HG02973 (cell line): Measurements from ENCODE around the gene KCNK7.

ENCODE experiments used
- ATAC-seq: cut with Tn5 transposase; IDR thresholded peaks from one replicate; pipeline ENCODE4 v1.9.1; 2021; ENCODE audit warnings: moderate library complexity; ENCODE audit not compliant: unreplicated experiment

The KCNK7 gene

DNA sequence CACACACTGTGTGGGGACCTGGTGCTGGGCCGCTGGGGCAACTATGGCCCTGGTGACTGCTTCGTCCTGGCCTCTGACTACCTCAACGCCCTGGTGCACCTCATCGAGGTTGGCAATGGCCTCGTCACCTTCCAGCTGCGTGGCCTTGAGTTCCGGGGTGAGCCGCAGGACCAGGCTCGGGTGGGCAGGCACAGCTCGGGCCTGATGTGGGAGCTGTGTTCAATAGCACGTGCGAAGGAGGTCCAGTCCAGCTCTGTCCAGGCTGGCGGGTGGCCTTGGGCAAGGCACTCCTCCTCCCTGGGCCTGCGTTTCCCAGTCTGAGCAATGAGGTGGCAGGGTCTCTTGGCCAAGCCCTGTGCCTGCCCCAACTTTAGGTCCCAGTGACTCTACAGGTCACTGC lies 34.0 kb upstream of the KCNK7 start:
- no peak for ATAC-seq

DNA sequence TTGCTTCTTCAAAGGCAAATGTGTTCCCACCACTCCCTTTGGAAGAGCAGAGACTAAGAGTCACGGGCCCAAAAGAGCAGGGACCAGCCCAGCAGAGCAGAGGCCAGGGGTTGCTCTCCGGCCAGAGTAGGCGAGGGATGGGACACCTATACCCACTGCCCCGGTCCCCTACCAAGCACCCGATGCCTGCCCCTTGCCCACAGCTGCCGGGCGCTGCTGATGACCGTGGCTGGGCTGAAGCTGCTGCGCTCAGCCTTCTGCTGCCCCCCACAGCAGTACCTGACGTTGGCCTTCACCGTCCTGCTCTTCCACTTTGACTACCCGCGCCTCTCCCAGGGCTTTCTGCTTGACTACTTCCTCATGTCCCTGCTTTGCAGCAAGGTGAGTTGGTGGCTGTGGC lies 31.6 kb upstream of the KCNK7 start:
- no peak for ATAC-seq

GRCh38 chr11:65625628-65626342 lies 30.2 kb upstream of the KCNK7 start:
- no peak for ATAC-seq

GRCh38 chr11:65624931-65625627 lies 29.5 kb upstream of the KCNK7 start:
- no peak for ATAC-seq

GRCh38 chr11:65623852-65624616 lies 28.4 kb upstream of the KCNK7 start:
- ATAC-seq, result no peak

- no peak for ATAC-seq
Observed at GRCh38 chr11:65623177-65623576, 27.6 kb upstream of the KCNK7 start.

DNA sequence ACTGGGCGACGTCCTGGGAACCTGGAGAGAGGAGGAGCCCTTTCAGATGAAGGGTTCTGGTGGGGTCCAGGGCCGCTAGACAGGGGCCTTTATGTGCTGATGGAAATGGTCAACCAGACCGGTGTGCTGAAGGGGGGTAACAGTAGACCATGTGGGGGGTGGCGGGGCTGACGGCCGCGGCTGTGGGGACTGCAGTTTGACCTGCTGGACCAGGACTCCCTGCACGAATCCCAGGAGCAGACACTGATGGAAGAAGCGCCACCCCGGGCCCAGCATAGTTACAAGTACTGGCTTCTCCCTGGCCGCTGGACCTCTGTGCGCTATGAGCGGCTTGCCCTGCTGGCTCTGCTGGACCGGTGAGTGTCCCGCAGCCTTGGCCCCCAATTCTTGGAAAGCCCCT lies 26.4 kb upstream of the KCNK7 start:
- no peak for ATAC-seq

GRCh38 chr11:65621460-65621859 lies 25.9 kb upstream of the KCNK7 start:
- no peak for ATAC-seq

GRCh38 chr11:65620666-65621065 lies 25.1 kb upstream of the KCNK7 start:
- no peak for ATAC-seq

DNA sequence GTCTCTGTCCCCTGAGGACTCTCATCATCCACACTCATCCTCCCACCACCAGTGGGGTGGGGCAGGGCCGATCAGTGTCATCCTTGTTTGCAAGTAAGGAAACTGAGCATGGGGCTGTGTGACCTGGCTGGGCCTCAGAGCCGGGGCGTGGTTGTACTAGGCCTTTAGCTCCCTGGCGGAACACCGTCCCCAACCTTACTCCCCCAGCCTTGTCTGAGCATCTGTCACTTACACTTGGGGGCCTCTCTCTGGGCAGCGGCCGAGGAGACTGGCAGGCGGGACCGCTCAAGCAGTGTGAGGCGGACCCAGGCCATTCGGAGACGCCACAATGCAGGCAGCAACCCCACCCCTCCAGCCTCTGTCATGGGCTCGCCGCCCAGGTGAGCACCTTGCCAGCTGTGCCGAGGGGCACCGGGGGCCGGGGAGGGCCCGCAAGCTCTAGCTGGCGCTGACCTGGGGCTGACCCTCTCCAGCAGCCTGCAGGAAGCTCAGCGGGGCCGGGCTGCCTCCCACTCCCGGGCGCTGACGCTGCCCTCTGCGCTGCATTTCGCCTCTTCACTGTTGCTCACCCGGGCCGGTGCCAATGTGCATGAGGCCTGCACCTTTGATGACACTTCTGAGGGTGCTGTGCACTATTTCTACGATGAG lies 23.8 kb upstream of the KCNK7 start:
- ATAC-seq, result no peak

DNA sequence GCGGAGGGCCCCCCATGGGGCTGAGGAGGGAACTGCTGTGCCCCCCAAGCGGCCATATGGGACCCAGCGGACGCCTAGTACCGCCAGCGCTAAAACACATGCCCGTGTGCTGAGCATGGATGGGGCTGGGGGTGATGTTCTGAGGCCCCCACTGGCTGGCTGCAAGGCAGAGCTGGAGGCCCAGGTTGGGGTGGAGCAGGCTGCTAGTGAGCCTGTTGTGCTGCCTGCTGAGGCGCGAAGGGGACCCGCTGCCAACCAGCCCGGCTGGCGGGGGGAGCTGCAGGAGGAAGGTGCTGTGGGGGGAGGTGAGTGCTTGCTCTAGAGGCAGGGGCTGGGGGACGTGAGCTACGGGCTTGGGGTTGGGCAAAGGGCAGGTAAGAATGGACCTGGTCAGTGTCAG lies 23.2 kb upstream of the KCNK7 start:
- ATAC-seq, result no peak

DNA sequence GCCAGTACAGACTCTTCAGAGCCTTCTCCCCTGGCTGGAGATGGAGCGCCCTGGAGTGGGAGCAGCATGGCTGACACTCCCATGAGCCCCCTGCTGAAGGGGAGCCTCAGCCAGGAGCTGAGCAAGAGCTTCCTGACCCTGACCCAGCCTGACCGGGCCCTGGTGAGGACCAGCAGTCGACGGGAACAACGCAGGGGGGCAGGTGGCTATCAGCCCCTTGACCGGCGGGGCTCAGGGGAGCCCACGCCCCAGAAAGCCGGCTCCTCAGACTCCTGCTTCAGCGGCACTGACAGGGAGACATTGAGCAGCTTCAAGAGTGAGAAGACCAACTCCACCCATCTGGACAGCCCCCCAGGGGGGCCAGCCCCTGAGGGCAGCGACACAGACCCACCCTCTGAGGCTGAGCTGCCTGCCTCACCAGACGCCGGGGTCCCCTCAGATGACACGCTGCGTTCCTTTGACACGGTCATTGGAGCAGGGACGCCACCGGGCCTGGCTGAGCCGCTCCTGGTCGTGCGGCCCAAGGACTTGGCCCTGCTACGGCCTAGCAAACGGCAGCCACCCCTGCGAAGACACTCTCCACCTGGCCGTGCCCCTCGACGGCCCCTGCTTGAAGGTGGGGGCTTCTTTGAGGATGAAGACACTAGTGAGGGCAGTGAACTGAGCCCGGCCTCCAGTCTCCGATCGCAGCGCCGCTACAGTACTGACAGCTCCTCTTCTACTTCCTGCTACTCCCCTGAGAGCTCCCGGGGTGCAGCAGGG lies 22.6 kb upstream of the KCNK7 start:
- ATAC-seq, result no peak

DNA sequence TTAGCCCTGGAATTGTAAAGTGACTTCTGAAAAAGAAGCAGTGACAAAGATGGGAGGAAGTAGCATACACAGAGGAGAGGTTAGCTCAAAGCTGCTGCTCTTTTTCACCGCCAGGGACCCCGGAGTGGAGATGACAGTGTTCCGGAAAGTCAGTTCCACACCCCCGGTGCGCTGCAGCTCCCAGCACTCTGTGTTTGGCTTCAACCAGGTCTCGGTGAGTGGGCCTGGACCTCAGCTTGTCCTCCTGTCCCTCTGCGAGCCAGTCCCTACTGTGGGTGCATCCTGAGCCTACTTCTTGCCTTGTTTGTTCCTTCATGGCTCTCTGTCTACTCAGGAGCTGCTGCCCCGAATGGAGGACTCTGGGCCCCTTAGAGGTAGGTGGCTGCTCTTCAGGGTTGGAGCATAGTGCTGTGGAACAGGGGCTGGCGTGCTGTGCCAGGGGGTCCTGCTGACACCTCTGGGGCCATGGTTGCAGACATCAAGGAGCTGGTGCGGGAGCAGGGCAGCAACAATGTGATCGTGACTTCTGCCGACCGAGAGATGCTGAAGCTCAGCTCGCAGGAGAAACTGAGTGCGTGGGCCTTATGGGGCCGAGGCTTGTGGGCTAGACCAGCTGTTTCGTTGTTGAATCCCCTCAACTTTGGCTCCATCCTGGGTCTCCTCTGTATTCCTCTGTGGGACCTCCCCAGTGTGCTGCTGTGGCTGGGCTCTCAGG lies 21.7 kb upstream of the KCNK7 start:
- no peak for ATAC-seq

GRCh38 chr11:65616575-65617001 lies 21.0 kb upstream of the KCNK7 start:
- no peak for ATAC-seq

- peak; percentile 2 for ATAC-seq
Observed at GRCh38 chr11:65615950-65616574, 20.5 kb upstream of the KCNK7 start.

- ATAC-seq, result peak; percentile 71
Observed at GRCh38 chr11:65615229-65615949, 19.8 kb upstream of the KCNK7 start, which contains the start of gene PCNX3. Gene PCNX3 (plus strand): TSS chr11:65615776. CDS start chr11:65616312, 536 bp downstream.

GRCh38 chr11:65613091-65613928 lies 17.7 kb upstream of the KCNK7 start:
- no peak for ATAC-seq

DNA sequence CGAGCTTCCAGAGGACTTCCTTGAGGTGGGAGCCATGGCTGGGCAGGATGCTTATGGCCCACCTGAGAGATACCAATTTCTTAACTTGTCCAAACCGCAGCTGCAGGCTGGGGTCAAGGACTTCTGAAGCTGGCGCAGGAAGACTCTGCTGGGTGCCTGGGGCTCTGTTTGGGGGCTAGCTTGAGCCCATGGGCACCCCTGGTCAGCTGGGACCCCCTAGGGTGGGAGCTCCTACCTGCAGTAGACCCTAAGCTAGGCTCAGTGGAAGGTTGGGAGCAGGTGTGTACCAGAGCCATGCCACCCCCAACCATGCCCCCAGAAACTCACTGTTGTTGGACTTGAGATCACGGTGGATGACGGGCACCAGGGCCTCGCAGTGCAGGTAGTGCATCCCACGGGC lies 17.1 kb upstream of the KCNK7 start:
- ATAC-seq, result no peak
